ENCODE results near the gene CENPQ. TPM values are rescaled to one million over a fixed set of nuclear protein-coding genes. Genes with fewer than 3 reads are reported as not detected.

The CENPQ gene
- total and polyA plus RNA-seq, 2 of the 13 experiments (the other 11 are each of a cell fraction or from before 2014, with no cell fraction given): 9.1 to 20.1 TPM

- TF ChIP-seq PRDM15 (CRISPR knock-in tag; IDR thresholded peaks at IDR 0.05) (no peak), JDP2 (CRISPR knock-in tag; IDR thresholded peaks at IDR 0.05; ENCODE audit: borderline replicate concordance) (no peak), ZNF343 (CRISPR knock-in tag; IDR thresholded peaks at IDR 0.05) (no peak), ZSCAN12 (CRISPR knock-in tag; IDR thresholded peaks at IDR 0.05) (no peak), ATF4 (CRISPR knock-in tag; IDR thresholded peaks at IDR 0.05) (peak in 1 of 2 experiments; percentile 53; a peak in 2 of 4 replicates), MAFK (conservative IDR thresholded peaks at IDR 0.05 in 1 of 2, IDR thresholded peaks at IDR 0.05 in 1 of 2; ENCODE audit: low read length in 2 of 2) (peak; percentile 93 to 96), FOSL2 (CRISPR knock-in tag; IDR thresholded peaks at IDR 0.05) (peak; percentile 62), ZBTB20 (CRISPR knock-in tag; IDR thresholded peaks at IDR 0.05; ENCODE audit: borderline replicate concordance, low read depth) (no peak), ZNF121 (CRISPR knock-in tag; IDR thresholded peaks at IDR 0.05) (no peak), TCF7 (IDR thresholded peaks at IDR 0.05; ENCODE audit: low read depth) (peak; percentile 35; the same call in 1 of the 2 replicates), ZBTB42 (CRISPR knock-in tag; IDR thresholded peaks at IDR 0.05) (no peak), ZNF879 (CRISPR knock-in tag; IDR thresholded peaks at IDR 0.05) (no peak), ZNF577 (CRISPR knock-in tag; IDR thresholded peaks at IDR 0.05; ENCODE audit: borderline replicate concordance, low read depth) (no peak)
Measured at GRCh38 chr6:49541210-49541724, 78.1 kb downstream of the CENPQ start (continued).
